ENCODE measurements around the gene PDE1A.

Gene PDE1A

GRCh38 chr2:182291296-182291695 is 135.5 kb downstream of the PDE1A start:
- TF ChIP-seq SIN3A (IDR thresholded peaks at IDR 0.05; ENCODE audit: borderline replicate concordance, insufficient read depth, low read length) (no peak), TAF1 (IDR thresholded peaks at IDR 0.05; ENCODE audit: borderline replicate concordance, insufficient read depth, low read length) (no peak), POLR2AphosphoS5 (IDR thresholded peaks at IDR 0.05; ENCODE audit: low read depth, low read length) (no peak), REST (IDR thresholded peaks at IDR 0.05; ENCODE audit: insufficient read depth in 1 of 2, low read depth in 2 of 2, low read length in 2 of 2) (no peak), FOXP2 (optimal IDR thresholded peaks at IDR 0.05; ENCODE audit: borderline replicate concordance, extremely low read depth, extremely low read length, insufficient read depth) (no peak)

GRCh38 chr2:182283512-182283911 is 143.3 kb downstream of the PDE1A start:
- TF ChIP-seq TAF1 (IDR thresholded peaks at IDR 0.05; ENCODE audit: borderline replicate concordance, insufficient read depth, low read length): no peak
- TF ChIP-seq FOXP2 (optimal IDR thresholded peaks at IDR 0.05; ENCODE audit: borderline replicate concordance, extremely low read depth, extremely low read length, insufficient read depth): no peak
- TF ChIP-seq SIN3A (IDR thresholded peaks at IDR 0.05; ENCODE audit: borderline replicate concordance, insufficient read depth, low read length): no peak
- TF ChIP-seq POLR2AphosphoS5 (IDR thresholded peaks at IDR 0.05; ENCODE audit: low read depth, low read length): no peak
- no peak for TF ChIP-seq REST (IDR thresholded peaks at IDR 0.05; ENCODE audit: insufficient read depth in 1 of 2, low read depth in 2 of 2, low read length in 2 of 2)

- TF ChIP-seq REST (IDR thresholded peaks at IDR 0.05; ENCODE audit: insufficient read depth in 1 of 2, low read depth in 2 of 2, low read length in 2 of 2) (no peak), SIN3A (IDR thresholded peaks at IDR 0.05; ENCODE audit: borderline replicate concordance, insufficient read depth, low read length) (no peak)
Observed at GRCh38 chr2:182281276-182281675, 145.6 kb downstream of the PDE1A start.

- TF ChIP-seq REST (IDR thresholded peaks at IDR 0.05; ENCODE audit: insufficient read depth in 1 of 2, low read depth in 2 of 2, low read length in 2 of 2): no peak
- TF ChIP-seq TAF1 (IDR thresholded peaks at IDR 0.05; ENCODE audit: borderline replicate concordance, insufficient read depth, low read length): no peak
- no peak for TF ChIP-seq POLR2AphosphoS5 (IDR thresholded peaks at IDR 0.05; ENCODE audit: low read depth, low read length)
- TF ChIP-seq FOXP2 (optimal IDR thresholded peaks at IDR 0.05; ENCODE audit: borderline replicate concordance, extremely low read depth, extremely low read length, insufficient read depth): no peak
- no peak for TF ChIP-seq SIN3A (IDR thresholded peaks at IDR 0.05; ENCODE audit: borderline replicate concordance, insufficient read depth, low read length)
Observed at GRCh38 chr2:182280118-182280517, 146.7 kb downstream of the PDE1A start.

GRCh38 chr2:182267971-182268370 is 158.9 kb downstream of the PDE1A start:
- no peak for TF ChIP-seq TAF1 (IDR thresholded peaks at IDR 0.05; ENCODE audit: borderline replicate concordance, insufficient read depth, low read length)
- TF ChIP-seq FOXP2 (optimal IDR thresholded peaks at IDR 0.05; ENCODE audit: borderline replicate concordance, extremely low read depth, extremely low read length, insufficient read depth): no peak
- no peak for TF ChIP-seq POLR2AphosphoS5 (IDR thresholded peaks at IDR 0.05; ENCODE audit: low read depth, low read length)
- no peak for TF ChIP-seq SIN3A (IDR thresholded peaks at IDR 0.05; ENCODE audit: borderline replicate concordance, insufficient read depth, low read length)
- TF ChIP-seq REST (IDR thresholded peaks at IDR 0.05; ENCODE audit: insufficient read depth in 1 of 2, low read depth in 2 of 2, low read length in 2 of 2): no peak
